ENCODE measurements around the gene PAX7.

DNA sequence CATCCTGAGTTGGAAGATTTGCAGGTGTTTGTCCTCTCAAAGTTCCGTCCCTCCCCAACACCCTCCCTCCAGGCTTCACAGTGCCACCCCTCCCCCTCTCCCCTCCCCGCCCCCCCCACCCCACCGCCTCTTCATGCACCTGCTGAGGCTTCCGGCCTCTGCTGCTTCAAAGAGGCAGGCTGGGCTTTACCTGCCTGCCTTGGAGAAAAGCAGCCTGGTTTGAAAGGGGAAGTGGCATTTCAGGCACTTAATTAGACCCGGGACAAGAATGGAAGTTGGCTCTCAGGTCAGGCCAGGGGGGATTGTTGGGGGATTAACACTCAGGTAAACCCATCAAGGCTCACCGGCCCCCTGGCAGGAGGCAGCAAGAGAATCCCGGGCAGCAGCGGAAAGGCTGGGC is 21.1 kb downstream of the PAX7 start:
- no peak for TF ChIP-seq POLR2AphosphoS5 (IDR thresholded peaks at IDR 0.05; ENCODE audit: insufficient read depth, low read depth, low read length)
- TF ChIP-seq CTCF (IDR thresholded peaks at IDR 0.05; ENCODE audit: extremely low read depth in 1 of 2, insufficient read depth in 1 of 2, low read depth in 1 of 2, low read length in 2 of 2) = no peak
